Activated CD8-positive, alpha-beta T cell treated with anti-CD3 and anti-CD28 coated beads for 36 hours (primary cell): ENCODE data around the gene ZNF318. TPM values are rescaled to one million over a fixed set of nuclear protein-coding genes. Genes with fewer than 3 reads are reported as not detected.

ENCODE experiments used
- ATAC-seq: fragments of 200-7000 bp; cut with Tn5 transposase; one replicate; pipeline ENCODE4 v1.10.0; 2021; ENCODE audit warnings: mild to moderate bottlenecking, moderate library complexity
- CTCF ChIA-PET: fragments of 350-600 bp; sonication (Branson Sonifier 250); formaldehyde crosslinking; loops from one replicate; lab custom pipeline; 2021; ENCODE audit warnings: antibody characterized with exemption; lab: Charles Lee
- POLR2A ChIA-PET: fragments of 350-600 bp; sonication (Branson Sonifier 250); formaldehyde crosslinking; loops from one replicate; lab custom pipeline; 2021; ENCODE audit warnings: antibody characterized with exemption; lab: Charles Lee
- DNase-seq: peaks from one replicate; pipeline ENCODE4 v3.0.0-alpha.2; 2020
- H3K27ac Mint-ChIP-seq: one replicate; pipeline ENCODE4 v1.8.0; 2021; ENCODE audit warnings: mild to moderate bottlenecking, mixed read lengths
- H3K27me3 Mint-ChIP-seq: one replicate; pipeline ENCODE4 v1.8.0; 2021; ENCODE audit warnings: mixed read lengths
- H3K36me3 Mint-ChIP-seq: one replicate; pipeline ENCODE4 v1.8.0; 2021; ENCODE audit warnings: low read depth, mixed read lengths
- H3K4me1 Mint-ChIP-seq: one replicate; pipeline ENCODE4 v1.8.0; 2021; ENCODE audit warnings: low read depth, mixed read lengths
- H3K4me3 Mint-ChIP-seq: one replicate; pipeline ENCODE4 v1.8.0; 2021; ENCODE audit warnings: mild to moderate bottlenecking, moderate library complexity, mixed read lengths
- H3K9me3 Mint-ChIP-seq: one replicate; pipeline ENCODE4 v1.8.0; 2021; ENCODE audit warnings: mixed read lengths
- CTCF ChIP-seq: fragments of 200-600 bp; IDR thresholded peaks from one replicate; pipeline ENCODE4 v1.8.0; 2022; ENCODE audit warnings: antibody characterized with exemption, mild to moderate bottlenecking
- intact Hi-C: fragments of 100-400 bp; cut with micrococcal nuclease; formaldehyde crosslinking; loops from one replicate; pipeline ENCODE4 v1.10.0; 2022
- total RNA-seq, 2 experiments: library from RNA; stranded (reverse); gene quantifications; one replicate each; pipeline ENCODE4 v1.2.3, GENCODE V29; 2021

Gene ZNF318
- total RNA-seq, 2 experiments from 2014 or later, result 13.1 to 13.5 TPM

GRCh38 chr6:43291708-43292107 is 77.7 kb downstream of the ZNF318 start:
- H3K27ac Mint-ChIP-seq, result no peak overlapping the region
- intact Hi-C loops, result no loop called here
- CTCF ChIA-PET, result no interaction called here
- POLR2A ChIA-PET, result no interaction called here
- H3K4me3 Mint-ChIP-seq, result no peak overlapping the region
- H3K4me1 Mint-ChIP-seq, result no peaks in the 10 kb centered on the region
- DNase-seq (no peak), ATAC-seq (no peak)
- H3K36me3 Mint-ChIP-seq, result no peaks in the 10 kb centered on the region
- peaks cover 4% of the 10 kb centered on the region for H3K27me3 Mint-ChIP-seq
- no peak for TF ChIP-seq CTCF
- H3K9me3 Mint-ChIP-seq, result no peaks in the 10 kb centered on the region

GRCh38 chr6:43290905-43291355 is 78.5 kb downstream of the ZNF318 start:
- no peak for TF ChIP-seq CTCF
- Mint-ChIP-seq H3K36me3 (no peaks in the 10 kb centered on the region), H3K4me1 (no peaks in the 10 kb centered on the region), H3K27ac (no peak overlapping the region), H3K27me3 (peaks cover 10% of the 10 kb centered on the region), H3K9me3 (no peaks in the 10 kb centered on the region), H3K4me3 (no peak overlapping the region)
- intact Hi-C loops, result no loop called here
- ChIA-PET POLR2A (no interaction called here), CTCF (no interaction called here)
- no peak for ATAC-seq
- DNase-seq, result no peak

GRCh38 chr6:43290339-43290904 is 79.0 kb downstream of the ZNF318 start:
- no peak for DNase-seq
- ChIA-PET POLR2A (no interaction called here), CTCF (no interaction called here)
- intact Hi-C loops, result no loop called here
- TF ChIP-seq CTCF, result no peak
- Mint-ChIP-seq H3K27ac (no peak overlapping the region), H3K36me3 (no peaks in the 10 kb centered on the region), H3K9me3 (no peaks in the 10 kb centered on the region), H3K27me3 (peaks cover 15% of the 10 kb centered on the region), H3K4me3 (no peak overlapping the region), H3K4me1 (no peaks in the 10 kb centered on the region)
- no peak for ATAC-seq

- H3K4me1 Mint-ChIP-seq, result no peaks in the 10 kb centered on the region
- H3K36me3 Mint-ChIP-seq, result no peaks in the 10 kb centered on the region
- H3K4me3 Mint-ChIP-seq, result no peak overlapping the region
- ATAC-seq (no peak), DNase-seq (no peak)
- peaks cover 18% of the 10 kb centered on the region for H3K27me3 Mint-ChIP-seq
- intact Hi-C loops, result no loop called here
- no peaks in the 10 kb centered on the region for H3K9me3 Mint-ChIP-seq
- H3K27ac Mint-ChIP-seq, result no peak overlapping the region
- ChIA-PET CTCF (interaction anchor here (1.3 kb wide), 1 partner anchor 20 kb away, joined by 6 read pairs; the partner anchor contains the start of gene CRIP3), POLR2A (no interaction called here)
- TF ChIP-seq CTCF, result no peak
These were observed 81.4 kb downstream of the ZNF318 start for GRCh38 chr6:43287717-43288679.
